Activated CD8-positive, alpha-beta memory T cell treated with anti-CD3 and anti-CD28 coated beads, Interleukin-2, amount 50 U/mL, for 4 hours (primary cell): Measurements from ENCODE around the gene RRP9.
"Not testable (repeated sequence)": the region's sequence is repeated elsewhere in the genome, so short reads cannot be mapped to it uniquely, and the experiment has no call there.

Source experiments
- DNase-seq: peaks from one replicate; pipeline ENCODE4 v3.0.0-alpha.2; 2020

The RRP9 gene, protein sequence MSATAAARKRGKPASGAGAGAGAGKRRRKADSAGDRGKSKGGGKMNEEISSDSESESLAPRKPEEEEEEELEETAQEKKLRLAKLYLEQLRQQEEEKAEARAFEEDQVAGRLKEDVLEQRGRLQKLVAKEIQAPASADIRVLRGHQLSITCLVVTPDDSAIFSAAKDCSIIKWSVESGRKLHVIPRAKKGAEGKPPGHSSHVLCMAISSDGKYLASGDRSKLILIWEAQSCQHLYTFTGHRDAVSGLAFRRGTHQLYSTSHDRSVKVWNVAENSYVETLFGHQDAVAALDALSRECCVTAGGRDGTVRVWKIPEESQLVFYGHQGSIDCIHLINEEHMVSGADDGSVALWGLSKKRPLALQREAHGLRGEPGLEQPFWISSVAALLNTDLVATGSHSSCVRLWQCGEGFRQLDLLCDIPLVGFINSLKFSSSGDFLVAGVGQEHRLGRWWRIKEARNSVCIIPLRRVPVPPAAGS

GRCh38 chr3:51941798-51942602, at the start of gene RRP9, which contains the start of gene PARP3:
TSS of gene RRP9 (minus strand) at chr3:51941904. CDS start at chr3:51941867, 37 bp downstream.
TSS of gene PARP3 (plus strand) at chr3:51942363. CDS start at chr3:51943356, 993 bp downstream.
- DNase-seq = peak; percentile 99

GRCh38 chr3:51990501-51990971, 48.8 kb upstream of the RRP9 start:
- DNase-seq = not testable (repeated sequence)

DNA sequence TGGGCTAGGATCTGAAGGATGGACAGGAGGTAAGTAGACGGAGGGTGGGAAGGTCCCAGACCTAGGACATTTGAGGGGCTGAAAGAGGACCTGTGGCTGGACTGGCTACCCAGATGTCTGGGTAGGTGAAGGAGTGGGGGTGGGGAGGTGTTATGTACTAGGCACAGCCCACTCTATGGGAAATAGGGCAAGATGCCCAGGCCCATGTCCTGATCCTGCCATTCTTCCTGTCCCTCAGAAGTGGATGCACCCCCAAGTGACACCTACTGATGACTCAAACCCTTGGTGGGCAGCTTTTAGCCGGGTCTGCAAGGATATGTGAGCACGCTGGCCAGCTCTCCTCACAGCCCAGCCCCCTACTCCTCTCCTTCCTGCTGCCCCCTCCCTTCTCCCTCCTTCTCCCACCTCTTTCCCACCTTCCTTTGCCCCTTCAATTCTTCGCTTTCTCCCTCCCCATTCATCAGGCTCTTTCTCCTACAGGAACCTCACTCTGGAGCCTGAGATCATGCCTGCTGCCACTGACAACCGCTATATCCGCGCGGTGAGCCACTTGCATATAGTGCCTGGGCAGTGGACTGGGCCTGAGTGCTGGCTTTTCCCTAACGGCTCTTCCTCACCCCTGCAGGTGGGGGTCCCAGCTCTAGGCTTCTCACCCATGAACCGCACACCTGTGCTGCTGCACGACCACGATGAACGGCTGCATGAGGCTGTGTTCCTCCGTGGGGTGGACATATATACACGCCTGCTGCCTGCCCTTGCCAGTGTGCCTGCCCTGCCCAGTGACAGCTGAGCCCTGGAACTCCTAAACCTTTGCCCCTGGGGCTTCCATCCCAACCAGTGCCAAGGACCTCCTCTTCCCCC, 46.8 kb upstream of the RRP9 start:
- no peak for DNase-seq

DNA sequence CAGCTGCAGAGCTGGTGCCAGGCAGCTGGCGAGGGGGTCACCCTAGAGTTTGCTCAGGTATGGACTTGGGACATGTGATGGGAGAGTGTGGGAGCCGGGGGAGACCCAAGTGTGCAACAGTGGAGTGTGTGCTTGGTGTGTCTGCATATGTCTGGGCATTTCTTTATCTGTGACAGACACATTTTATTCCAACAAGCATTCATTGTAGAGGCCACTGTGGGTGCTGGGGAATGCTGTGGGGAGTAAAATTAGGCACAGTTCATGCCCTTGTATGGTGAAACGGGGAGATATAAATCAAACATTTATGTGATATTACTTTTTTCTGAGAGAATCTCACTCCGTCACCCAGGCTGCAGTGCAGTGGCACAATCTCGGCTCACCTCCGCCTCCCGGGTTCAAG, 45.9 kb upstream of the RRP9 start:
- no peak for DNase-seq

- no peak for DNase-seq
Observed at GRCh38 chr3:51986010-51986947, 44.6 kb upstream of the RRP9 start.

- no peak for DNase-seq
Observed at GRCh38 chr3:51985063-51985462, 43.4 kb upstream of the RRP9 start.

DNA sequence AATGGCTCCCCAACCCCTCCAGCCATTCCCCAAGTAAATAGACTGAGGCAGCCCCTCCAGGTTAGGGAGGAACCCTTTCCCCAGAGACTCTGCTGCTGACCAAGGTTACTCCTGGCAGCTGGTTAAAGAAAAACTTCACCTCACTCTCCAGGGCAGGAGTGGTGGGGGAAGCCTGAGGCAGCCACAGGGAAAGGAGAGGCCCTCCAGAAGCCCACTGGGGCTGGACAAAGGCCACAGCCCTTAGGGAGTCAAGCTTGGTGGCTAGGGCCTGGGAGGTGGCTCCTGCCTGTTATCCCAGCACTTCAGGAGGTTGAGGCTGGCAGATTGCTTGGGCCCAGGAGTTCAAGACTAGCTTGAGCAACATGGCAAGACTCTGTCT, 42.6 kb upstream of the RRP9 start:
- no peak for DNase-seq

DNA sequence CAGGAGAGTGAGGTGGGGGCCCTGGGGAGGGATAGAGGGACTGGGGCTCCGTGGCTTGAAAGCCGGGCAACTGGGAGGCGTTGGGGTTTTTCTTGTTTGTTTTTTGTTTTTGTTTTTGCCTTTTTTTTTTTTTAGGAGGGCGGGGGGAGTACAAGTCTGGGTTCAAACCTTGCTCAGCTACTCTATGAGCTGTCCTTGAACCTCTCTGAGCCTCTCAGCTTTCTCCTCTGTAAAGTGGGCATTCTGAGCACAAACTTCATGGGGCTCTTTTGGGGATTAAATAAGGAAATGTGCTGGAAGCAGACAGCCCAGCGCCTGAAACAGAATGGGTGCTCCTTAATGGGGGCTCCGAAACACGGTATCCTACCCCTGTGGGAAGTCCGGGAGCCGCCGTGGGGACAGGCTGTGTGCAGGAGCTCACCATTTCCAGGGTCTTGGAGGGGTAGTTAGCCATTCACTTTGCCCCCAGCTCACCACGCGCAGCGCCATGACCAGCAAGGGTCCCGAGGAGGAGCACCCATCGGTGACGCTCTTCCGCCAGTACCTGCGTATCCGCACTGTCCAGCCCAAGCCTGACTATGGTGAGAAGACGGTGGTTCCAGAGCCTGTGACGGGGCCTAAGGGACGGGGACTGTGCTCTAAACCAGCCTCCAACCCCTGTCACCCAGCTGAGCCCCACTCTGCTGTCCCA, 42.0 kb upstream of the RRP9 start:
- no peak for DNase-seq

GRCh38 chr3:51982838-51983577, 41.3 kb upstream of the RRP9 start, which contains the start of gene ACY1:
TSS of gene ACY1 (plus strand) at chr3:51983535. CDS start at chr3:51984065, 530 bp downstream.
- DNase-seq = peak; percentile 68

- no peak for DNase-seq
Observed at GRCh38 chr3:51982352-51982837, 40.7 kb upstream of the RRP9 start.

DNA sequence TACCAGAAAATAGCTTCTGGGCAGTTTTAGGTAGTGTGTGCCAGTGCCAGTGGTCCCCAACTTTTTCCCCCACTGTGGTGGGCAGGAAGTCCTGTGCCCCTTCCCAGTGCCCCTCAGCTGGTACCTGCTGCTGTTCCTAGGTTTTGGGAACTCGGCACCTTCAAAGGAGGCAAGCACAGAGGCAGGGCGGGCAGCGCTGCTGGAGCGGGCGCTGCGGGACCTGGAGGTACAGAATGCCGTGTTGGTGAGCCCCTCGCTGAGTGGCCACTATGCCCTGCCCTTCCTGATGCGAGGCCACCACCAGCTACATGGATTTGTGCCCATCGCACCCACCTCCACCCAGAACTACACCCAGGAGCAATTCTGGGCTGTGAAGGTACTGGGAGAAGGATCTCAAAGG, 38.5 kb upstream of the RRP9 start:
- no peak for DNase-seq

DNA sequence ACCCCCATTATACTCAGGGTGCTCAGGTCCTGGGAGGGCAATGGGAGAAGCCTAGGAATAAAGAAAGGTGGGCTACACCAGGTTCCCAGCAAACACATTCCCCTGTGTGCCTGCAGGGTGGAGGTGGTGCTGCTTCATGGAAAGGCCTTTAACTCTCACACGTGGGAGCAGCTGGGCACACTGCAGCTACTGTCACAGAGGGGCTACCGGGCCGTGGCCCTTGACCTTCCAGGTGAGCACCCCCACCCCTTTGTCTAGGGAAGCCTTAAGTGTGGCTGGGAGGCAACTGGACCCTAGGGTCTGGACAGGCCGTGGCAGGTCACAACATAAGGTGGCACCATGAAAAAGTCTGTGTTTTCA, 36.4 kb upstream of the RRP9 start:
- no peak for DNase-seq

- DNase-seq = no peak
Observed at GRCh38 chr3:51977446-51978142, 35.9 kb upstream of the RRP9 start.

DNA sequence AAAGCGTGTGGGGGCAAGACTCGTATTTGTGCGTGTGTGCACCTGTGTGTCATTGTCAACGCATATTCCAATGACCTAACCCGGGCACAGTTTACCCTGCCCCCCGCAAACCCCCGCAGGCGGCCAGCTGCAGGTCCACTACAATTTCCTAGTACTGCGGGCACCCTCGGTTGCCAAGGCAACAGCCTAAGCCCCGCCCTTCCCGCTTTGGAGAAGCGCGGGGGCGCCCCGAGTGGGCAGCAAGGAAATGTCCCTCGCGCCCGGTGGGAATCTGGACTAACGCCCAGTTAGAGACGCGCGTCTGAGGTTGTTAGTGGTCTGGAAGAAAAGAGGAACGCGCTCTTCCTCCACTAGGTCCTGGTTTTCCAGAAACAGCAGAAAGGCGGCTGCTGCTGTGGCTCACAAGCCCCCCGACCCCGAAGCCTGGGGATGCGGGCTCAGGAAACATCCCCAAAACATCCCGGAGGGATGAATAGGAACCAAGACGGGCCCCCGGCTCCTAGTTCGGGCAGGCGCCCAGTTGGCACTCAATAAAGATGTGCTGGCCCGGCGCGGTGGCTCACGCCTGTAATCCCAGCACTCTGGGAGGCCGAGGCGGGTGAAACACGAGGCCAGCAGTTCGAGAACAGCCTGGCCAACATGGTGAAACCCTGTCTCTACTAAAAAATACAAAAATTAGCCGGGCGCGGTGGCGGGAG, 34.3 kb upstream of the RRP9 start:
- no peak for DNase-seq

DNA sequence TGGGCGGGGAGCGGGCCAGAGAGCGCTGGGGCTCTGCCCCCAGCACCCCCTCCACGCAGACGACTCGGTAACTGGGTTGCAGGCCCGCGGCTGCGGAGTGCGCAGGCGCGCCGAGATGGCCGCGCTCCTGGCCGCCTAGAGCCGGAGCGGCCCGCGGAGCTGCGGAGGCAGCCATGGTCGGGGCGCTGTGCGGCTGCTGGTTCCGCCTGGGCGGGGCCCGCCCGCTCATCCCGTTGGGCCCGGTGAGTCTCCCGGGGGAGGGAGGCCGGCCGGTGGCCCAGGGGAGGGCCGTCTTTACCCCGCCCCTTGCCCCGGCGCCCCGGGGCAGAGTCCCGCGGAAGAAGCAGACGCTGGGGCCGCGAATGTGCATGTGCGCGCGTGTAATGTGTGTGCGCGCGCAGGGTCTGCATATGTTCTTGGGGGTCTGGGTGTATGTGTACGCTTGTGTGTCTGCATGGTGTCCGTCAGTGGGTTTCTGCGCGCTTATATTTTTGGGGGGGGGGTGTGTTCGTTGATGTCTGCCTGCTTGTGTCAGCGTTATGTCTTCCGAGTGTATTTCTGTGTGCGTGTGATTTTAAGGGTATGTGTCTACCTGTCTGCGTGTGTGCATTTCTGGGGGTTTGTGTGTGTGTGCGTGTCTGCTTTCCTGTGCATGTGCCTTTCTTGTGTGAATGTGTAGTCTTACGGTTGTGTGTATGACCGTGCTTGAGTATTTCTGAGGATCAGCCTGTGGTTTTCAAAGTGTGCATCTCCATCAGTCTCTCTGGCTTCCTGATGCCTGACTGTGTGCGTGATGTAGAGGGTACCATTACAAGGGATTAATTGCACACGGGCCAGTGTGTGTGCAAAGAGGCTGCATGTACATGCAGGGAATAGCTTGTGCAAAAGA, 33.5 kb upstream of the RRP9 start, which contains the start of gene ABHD14A:
ABHD14A (plus strand) TSS at position 102 of the 889 bp plus-strand sequence; CDS start at position 174, 72 bp downstream.
- DNase-seq = peak; percentile 67

DNA sequence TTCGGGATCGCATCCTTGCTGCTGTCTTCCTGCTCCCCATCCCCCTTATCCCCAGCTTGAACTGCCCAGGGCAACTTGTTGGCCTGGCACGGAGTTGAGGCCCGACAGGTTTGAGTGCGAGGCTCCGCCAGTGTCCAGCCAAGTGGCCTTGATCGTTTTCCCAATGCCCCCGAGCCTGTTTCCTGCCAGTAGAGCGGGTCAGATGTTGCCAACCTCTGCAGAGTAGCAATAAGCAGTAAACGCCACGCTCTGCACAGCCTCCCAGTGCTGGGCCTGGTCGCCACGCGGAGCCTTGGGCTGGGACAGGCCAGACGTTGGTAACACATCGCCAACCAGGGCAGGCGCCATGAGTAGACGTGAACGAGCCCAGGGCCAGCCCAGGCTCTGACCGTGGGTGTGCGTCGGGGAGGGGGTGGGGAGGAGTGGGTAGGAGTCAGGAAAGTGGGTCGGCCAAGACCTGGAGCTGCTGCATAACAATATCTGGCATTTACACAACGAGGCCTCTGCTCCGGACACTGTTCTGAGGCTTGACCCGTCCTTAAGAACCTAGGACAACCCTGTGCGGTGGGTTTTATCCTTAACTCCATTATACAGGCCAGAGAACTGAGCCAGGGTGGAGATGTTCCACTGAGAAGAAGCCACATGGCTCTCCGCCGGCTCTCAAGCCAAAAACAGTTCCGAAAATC, 32.7 kb upstream of the RRP9 start:
- no peak for DNase-seq

DNA sequence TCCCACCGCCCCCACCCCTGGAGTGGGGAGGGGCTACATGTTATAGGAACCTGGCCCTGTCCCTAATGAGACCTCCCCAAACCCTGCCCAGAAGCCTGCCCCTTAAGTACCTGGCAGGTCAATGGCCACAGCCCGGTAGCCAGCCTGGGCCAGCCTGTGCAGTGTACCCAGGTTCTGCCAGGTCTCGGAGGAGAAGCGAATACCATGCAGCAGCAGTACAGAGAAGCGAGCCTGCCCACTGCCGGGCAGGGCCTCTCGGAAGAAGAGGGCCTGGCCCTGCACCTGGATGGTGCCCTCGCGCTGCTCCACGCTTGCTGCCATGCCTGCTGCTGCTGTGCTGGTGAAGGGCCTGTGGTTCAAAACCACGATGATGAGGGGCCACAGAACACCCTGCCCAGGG, 29.6 kb upstream of the RRP9 start:
- no peak for DNase-seq
